PFSK-1 (cell line): ENCODE data around the gene FAM216B.

Experiments
- FOXP2 ChIP-seq: optimal IDR thresholded peaks from 2 replicates; pipeline ENCODE3; 2011; ENCODE audit warnings: borderline replicate concordance, control low read depth, inconsistent platforms; ENCODE audit not compliant: insufficient read depth; ENCODE audit errors: extremely low read length, extremely low read depth
- TAF1 ChIP-seq: IDR thresholded peaks from 2 replicates; pipeline ENCODE4 v1.6.1; 2012; ENCODE audit warnings: low read length, control low read depth, borderline replicate concordance; ENCODE audit not compliant: insufficient read depth

- TF ChIP-seq TAF1 (no peak), FOXP2 (no peak)
Observed at GRCh38 chr13:42766016-42766415, 15.4 kb upstream of the FAM216B start.
